Heart right ventricle (tissue), 16 donors: ENCODE results near the gene PDE4D. TPM values are rescaled to one million over a fixed set of nuclear protein-coding genes. Genes with fewer than 3 reads are reported as not detected.

Source experiments
- ATAC-seq, 8 donors: fragments of 200-7000 bp; cut with Tn5 transposase; one replicate each; pipeline ENCODE4 v1.9.1; 2020; ENCODE audit warnings: mild to moderate bottlenecking in 8 of 8, moderate library complexity in 8 of 8, moderate number of reproducible peaks in 1 of 8
- DNase-seq, 2 donors: peaks; one replicate each; pipeline ENCODE4 v3.0.0-alpha.2; 2020
- H3K27ac ChIP-seq, 10 donors: fragments of 200-600 bp; sonication (generic) in 2 of 10; one replicate each; pipeline versions ENCODE4 v1.5.0 to v1.8.0; 2020 to 2022; ENCODE audit warnings: mild to moderate bottlenecking in 3 of 10
- H3K27me3 ChIP-seq, 7 donors: fragments of 200-600 bp; one replicate each; pipeline ENCODE4 v1.8.0; 2021 to 2022; ENCODE audit warnings: mild to moderate bottlenecking in 2 of 7
- H3K36me3 ChIP-seq, 9 donors: fragments of 200-600 bp; sonication (generic) in 1 of 9; one replicate each; pipeline versions ENCODE4 v1.5.0 to v1.8.0; 2020 to 2022; ENCODE audit warnings: mild to moderate bottlenecking in 2 of 9
- H3K4me1 ChIP-seq, 9 donors: fragments of 200-600 bp; sonication (generic) in 1 of 9; one replicate each; pipeline versions ENCODE4 v1.5.0 to v1.8.0; 2020 to 2022; ENCODE audit warnings: mild to moderate bottlenecking in 4 of 9
- H3K4me3 ChIP-seq, 10 donors: fragments of 200-600 bp; sonication (generic) in 2 of 10; one replicate each; pipeline versions ENCODE4 v1.5.0 to v1.8.0; 2020 to 2022; ENCODE audit warnings: mild to moderate bottlenecking in 7 of 10, moderate library complexity in 2 of 10
- H3K9me3 ChIP-seq, 11 donors: fragments of 200-600 bp in 10 of 11; sonication (generic) in 2 of 11; one replicate each; pipeline versions ENCODE4 v1.5.0 to v1.8.0; 2013 to 2022; ENCODE audit warnings: mild to moderate bottlenecking in 2 of 11, control low read depth in 1 of 11, moderate library complexity in 1 of 11
- WGBS, 2 donors: extraction: QIAGEN DNeasy Blood & Tissue Kit; methylation state at CpG; one replicate each; pipeline ENCODE4 v1.1.7; 2013; ENCODE audit warnings: inconsistent platforms in 1 of 2; 5-methylcytosine and 5-hydroxymethylcytosine counted together
- intact Hi-C, 10 donors: fragments of 100-400 bp; cut with DNase I; formaldehyde crosslinking; loops; one replicate each; pipeline versions ENCODE4 v1.11.1 to v1.14.2; 2022
- polyA plus RNA-seq, 2 donors: library from polyadenylated mRNA; stranded (reverse); fragments of 200-250 nt; gene quantifications; one replicate each; pipeline ENCODE4 v1.2.3, GENCODE V29; 2013
- total RNA-seq, 10 donors: library from RNA; stranded (reverse); fragmentation: NEBNext Ultra II Directional in 3 of 10; extraction: Animal tissue kit (Norgen Biotek cat#: 25700) in 3 of 10; gene quantifications; one replicate each; pipeline versions ENCODE4 v1.2.1 to v1.2.4, GENCODE V29; 2021 to 2023
- TF ChIP-seq, protein P1 (sequence below), 9 donors: fragments of 200-600 bp; sonication (generic) in 2 of 9; IDR thresholded peaks; one replicate each; pipeline versions ENCODE4 v1.5.0 to v1.8.0; 2021 to 2022; ENCODE audit warnings: antibody characterized with exemption in 9 of 9, mild to moderate bottlenecking in 5 of 9, moderate library complexity in 1 of 9
- donor health status: Arrhythmogenic right ventricular cardiomyopathy.
- donor health status: ischemic (EF 13 %, LVEDD 7.1; RV severe dilation, severe dysfunction).
- donor health status: healthy with polysubstance abuse.
- donor health status: DM: no; HTN: yes; CAD: no.
- donor health status: DM: no; HTN: no; CAD: no.
- donor health status: ischemic (EF 25% LVEDD 6.9; RV normal size, moderate dysfunction).
- donor health status: ischemic (EF 25% LVEDD 5.7; RV mildly dilated, moderate dysfunction).
- donor health status: healthy.
- donor health status: DM: yes; HTN: yes; CAD: no.
- donor health status: Ischemic cardiomyopathy.
- donor health status: ischemic (EF 35%, LVEDD 5.7; RV mildly dilated, moderate dysfunction).
- donor health status: nonischemic (EF 11% LVEDD 7.7; RV severe dilation, severe dysfunction).
- donor health status: DM: yes; HTN: yes; CAD: no.
- donor health status: PGD.
- donor health status: ischemic (EF 29% LVEDD 5.4; RV normal size, mild dysfunction).
- donor health status: nonischemic (EF 23%, LVEDD 6.1; RV moderate dilation, normal function).

PDE4D gene
- total and polyA plus RNA-seq, 12 donors = 5.8 to 83.2 (median 39.5) TPM

DNA sequence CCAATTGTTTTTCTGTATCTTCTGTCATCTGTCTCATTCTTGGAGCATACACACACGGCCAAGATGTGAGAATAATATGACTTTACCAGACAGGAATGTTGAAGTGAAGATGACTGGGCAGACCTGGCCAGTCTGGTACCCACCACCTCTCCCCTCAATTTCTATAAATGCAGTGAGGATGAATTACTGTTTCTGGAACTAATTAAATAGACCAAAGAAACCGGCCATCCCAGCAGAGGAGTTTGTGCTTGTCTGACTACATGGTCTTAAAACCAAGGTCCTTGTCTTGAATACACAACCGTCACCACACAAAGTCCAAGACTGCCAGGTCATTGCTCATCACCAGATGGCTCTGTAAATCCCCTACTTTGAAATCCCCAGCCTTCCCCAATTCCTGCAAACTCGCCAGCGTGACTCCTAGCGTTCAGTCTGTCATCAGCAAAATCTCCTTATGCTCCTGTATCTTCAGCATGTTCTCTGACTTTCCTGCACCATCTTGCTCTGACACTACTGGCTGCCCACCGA is 147.2 kb downstream of the PDE4D start:
- Histone ChIP-seq H3K4me1 (peaks cover 0 to 15% (median 4%) of the 10 kb centered on the region in 9 donors), H3K27ac (peak overlapping the region in 1 of 10 donors; percentile 37), H3K36me3 (no peaks in the 10 kb centered on the region), H3K9me3 (no peaks in the 10 kb centered on the region), H3K4me3 (no peak overlapping the region), H3K27me3 (no peaks in the 10 kb centered on the region)
- WGBS, 2 donors = 79 to 86% methylated on average over 7 of the region's 7 CpGs
- intact Hi-C loops = no loop called here
- no peak for DNase-seq
- no peak for ATAC-seq
- TF ChIP-seq, protein P1, sequence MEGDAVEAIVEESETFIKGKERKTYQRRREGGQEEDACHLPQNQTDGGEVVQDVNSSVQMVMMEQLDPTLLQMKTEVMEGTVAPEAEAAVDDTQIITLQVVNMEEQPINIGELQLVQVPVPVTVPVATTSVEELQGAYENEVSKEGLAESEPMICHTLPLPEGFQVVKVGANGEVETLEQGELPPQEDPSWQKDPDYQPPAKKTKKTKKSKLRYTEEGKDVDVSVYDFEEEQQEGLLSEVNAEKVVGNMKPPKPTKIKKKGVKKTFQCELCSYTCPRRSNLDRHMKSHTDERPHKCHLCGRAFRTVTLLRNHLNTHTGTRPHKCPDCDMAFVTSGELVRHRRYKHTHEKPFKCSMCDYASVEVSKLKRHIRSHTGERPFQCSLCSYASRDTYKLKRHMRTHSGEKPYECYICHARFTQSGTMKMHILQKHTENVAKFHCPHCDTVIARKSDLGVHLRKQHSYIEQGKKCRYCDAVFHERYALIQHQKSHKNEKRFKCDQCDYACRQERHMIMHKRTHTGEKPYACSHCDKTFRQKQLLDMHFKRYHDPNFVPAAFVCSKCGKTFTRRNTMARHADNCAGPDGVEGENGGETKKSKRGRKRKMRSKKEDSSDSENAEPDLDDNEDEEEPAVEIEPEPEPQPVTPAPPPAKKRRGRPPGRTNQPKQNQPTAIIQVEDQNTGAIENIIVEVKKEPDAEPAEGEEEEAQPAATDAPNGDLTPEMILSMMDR (IDR thresholded peaks at IDR 0.05) = no peak

DNA sequence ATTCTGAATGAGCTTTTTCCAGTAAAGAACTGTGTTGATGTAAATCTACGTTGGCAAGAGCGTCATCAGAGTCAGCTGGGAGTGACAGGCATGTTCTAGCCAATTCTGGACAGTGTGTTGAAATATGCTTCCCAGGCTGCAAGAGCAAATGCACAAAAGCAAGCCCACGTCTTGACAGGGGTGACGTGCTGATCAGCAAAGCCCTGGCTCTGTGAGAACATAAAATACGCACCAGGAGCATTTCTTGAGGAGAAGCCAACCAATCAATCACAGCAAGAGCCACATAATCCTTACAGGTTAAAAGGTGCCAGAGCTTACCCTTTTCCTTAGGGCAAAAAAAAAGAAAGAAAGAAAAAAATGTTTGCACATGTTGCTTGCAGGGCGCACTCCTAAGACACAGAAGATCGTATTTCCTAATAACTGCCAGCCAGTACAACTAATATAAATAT is 148.1 kb downstream of the PDE4D start:
- Histone ChIP-seq H3K27me3 (no peaks in the 10 kb centered on the region), H3K9me3 (no peaks in the 10 kb centered on the region), H3K36me3 (no peaks in the 10 kb centered on the region), H3K27ac (peak overlapping the region in 1 of 10 donors; percentile 37), H3K4me1 (peaks cover 0 to 15% (median 4%) of the 10 kb centered on the region in 9 donors), H3K4me3 (no peak overlapping the region)
- intact Hi-C loops = no loop called here
- ATAC-seq (peak in 6 of 8 donors; percentile 30 to 92 (median 52)), DNase-seq (peak in 1 of 2 donors; percentile 6)
- 38 to 42% methylated on average over 7 of the region's 7 CpGs for WGBS, 2 donors
- TF ChIP-seq, protein P1 (IDR thresholded peaks at IDR 0.05) = no peak

DNA sequence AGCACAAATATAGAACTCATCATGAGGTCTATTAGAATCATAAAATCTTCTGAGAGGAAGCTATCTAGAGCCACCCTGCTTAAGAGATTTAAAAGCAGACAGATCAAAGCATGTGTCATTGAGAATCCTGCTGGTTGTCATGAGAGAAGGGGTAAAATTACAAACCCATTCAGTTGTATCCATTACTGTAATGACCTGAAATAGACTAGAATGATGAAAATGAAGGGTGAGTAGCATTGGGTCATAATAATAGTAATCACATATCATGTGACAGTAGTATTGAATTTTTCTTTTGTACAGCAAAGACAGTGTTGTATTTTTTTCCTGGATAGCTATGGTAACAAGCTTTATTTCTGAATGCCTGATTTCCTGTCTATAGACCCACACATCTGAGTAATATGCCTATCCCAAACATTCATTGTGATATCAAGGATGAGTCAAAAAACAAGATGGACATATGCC is 149.0 kb downstream of the PDE4D start:
- H3K27me3 ChIP-seq = no peaks in the 10 kb centered on the region
- no peaks in the 10 kb centered on the region for H3K9me3 ChIP-seq
- peaks cover 0 to 15% (median 4%) of the 10 kb centered on the region in 9 donors for H3K4me1 ChIP-seq
- TF ChIP-seq, protein P1 (IDR thresholded peaks at IDR 0.05) = no peak
- H3K27ac ChIP-seq = peak overlapping the region in 1 of 10 donors; percentile 37
- intact Hi-C loops = no loop called here
- H3K36me3 ChIP-seq = no peaks in the 10 kb centered on the region
- peak in 4 of 8 donors; percentile 31 to 75 (median 66) for ATAC-seq
- no peak overlapping the region for H3K4me3 ChIP-seq
- no peak for DNase-seq

DNA sequence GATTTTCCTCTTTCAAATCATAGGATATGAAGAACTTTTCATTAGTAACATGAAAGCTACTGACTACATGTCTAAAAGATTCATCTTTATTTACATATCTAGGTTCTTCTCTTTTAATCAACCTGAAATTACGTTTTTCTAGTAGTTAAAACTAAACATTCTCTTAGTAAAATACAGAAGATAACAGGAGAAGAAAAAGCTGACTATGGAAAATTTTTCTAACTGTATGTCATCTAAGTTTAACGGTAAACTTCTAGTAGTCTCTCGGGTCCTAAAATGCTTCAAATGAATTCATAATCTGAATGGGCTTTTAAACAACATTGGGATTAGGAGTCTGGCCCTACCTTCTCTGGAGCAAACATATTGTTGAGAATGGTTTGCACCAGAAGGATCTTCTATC is 151.9 kb downstream of the PDE4D start:
- H3K4me3 ChIP-seq = no peak overlapping the region
- TF ChIP-seq, protein P1 (IDR thresholded peaks at IDR 0.05) = no peak
- no peak overlapping the region for H3K27ac ChIP-seq
- H3K9me3 ChIP-seq = no peaks in the 10 kb centered on the region
- no peaks in the 10 kb centered on the region for H3K36me3 ChIP-seq
- no peaks in the 10 kb centered on the region for H3K27me3 ChIP-seq
- peaks cover 0 to 15% (median 4%) of the 10 kb centered on the region in 9 donors for H3K4me1 ChIP-seq
- DNase-seq (no peak), ATAC-seq (no peak)
- intact Hi-C loops = no loop called here
- WGBS, 2 donors = 85% methylated on average over 3 of the region's 3 CpGs
